ENCODE results near the gene GOLGA8Q.
"Not testable (repeated sequence)": the region's sequence is repeated elsewhere in the genome, so short reads cannot be mapped to it uniquely, and the experiment has no call there.

Gene GOLGA8Q

DNA sequence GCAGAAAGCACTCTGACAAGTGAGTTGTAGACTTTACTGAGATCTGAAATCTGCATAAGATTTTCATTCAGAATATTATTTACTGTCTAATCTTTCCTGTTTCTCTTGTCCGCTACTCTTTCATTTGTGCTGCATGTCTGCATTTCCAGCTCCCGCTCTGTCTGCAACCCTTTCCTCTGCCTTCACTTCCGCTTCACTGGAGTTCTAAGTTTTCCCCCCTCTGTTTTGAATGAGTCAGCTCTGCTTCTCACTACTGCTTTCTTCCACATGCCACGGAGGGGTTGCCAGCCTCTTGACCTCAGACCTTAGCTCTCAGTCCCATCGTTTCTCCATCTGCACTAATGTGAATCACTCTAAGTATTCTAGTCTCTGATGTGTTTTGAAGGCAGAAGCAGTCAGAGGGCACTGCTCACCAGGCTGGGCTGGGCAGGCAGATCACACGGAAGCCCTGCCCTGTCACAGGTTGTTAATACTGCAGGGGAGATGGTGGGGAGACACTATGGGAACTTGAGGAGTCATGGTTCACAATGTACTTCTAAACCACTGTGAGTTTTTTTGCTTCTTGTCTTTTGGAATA is 27.6 kb downstream of the GOLGA8Q start:
- H2AFZ ChIP-seq; H3K9me3 ChIP-seq (ENCODE audit: control insufficient read depth, low read length); H3K4me3 ChIP-seq (ENCODE audit: low read depth, low read length); H3K27me3 ChIP-seq (ENCODE audit: control insufficient read depth, insufficient read depth, low read length); H3K4me1 ChIP-seq; H3K27ac ChIP-seq; H3K9ac ChIP-seq; H3K79me2 ChIP-seq; H3K36me3 ChIP-seq (ENCODE audit: control insufficient read depth, insufficient read depth, low read length); H3K4me2 ChIP-seq (ENCODE audit: low read length): not testable (repeated sequence)

DNA sequence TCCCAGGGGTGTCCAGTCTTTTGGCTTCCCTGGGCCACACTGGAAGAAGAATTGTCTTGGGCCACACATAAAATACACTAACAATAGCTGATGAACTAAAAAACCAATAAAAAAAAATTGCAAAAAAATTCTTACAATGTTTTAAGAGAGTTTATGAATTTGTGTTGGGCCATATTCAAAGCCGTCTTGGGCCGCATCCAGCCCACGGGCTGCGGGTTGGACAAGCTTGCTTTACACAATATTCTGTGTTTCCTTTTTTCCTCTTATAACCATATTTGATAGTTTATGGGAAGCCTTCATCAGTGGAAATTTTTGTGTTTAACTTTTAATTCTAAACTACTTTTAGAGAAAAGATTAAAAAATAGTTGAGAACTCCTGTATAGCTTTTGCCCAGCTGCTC is 28.9 kb downstream of the GOLGA8Q start:
- not testable (repeated sequence) for H3K4me1 ChIP-seq; H3K4me3 ChIP-seq (ENCODE audit: low read depth, low read length); H3K4me2 ChIP-seq (ENCODE audit: low read length); H3K9ac ChIP-seq; H3K9me3 ChIP-seq (ENCODE audit: control insufficient read depth, low read length); H3K36me3 ChIP-seq (ENCODE audit: control insufficient read depth, insufficient read depth, low read length); H3K27me3 ChIP-seq (ENCODE audit: control insufficient read depth, insufficient read depth, low read length); H3K27ac ChIP-seq; H3K79me2 ChIP-seq; H2AFZ ChIP-seq

DNA sequence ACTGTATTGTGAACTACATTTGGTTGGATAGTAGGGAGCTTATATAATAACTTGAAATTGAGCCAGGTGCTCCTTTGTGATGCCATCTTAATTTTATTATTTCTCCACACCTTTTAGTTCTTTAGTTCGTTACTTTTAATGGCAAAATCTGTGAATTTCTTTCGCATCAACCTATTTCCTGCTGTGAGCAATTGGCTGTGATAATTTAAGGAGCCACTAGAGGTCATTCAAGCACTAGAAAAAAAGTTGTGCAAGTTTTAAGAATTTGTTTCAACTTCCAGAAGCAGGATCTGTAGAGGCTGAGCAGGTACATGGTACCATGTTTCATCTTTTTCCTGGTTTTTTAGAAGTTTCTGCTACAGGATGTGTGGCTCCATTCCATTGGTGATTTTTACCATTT is 47.1 kb downstream of the GOLGA8Q start:
- not testable (repeated sequence) for H3K27ac ChIP-seq; H3K4me2 ChIP-seq (ENCODE audit: low read length); H3K79me2 ChIP-seq; H3K36me3 ChIP-seq (ENCODE audit: control insufficient read depth, insufficient read depth, low read length); H3K4me1 ChIP-seq; H3K27me3 ChIP-seq (ENCODE audit: control insufficient read depth, insufficient read depth, low read length); H3K9me3 ChIP-seq (ENCODE audit: control insufficient read depth, low read length); H3K9ac ChIP-seq; H2AFZ ChIP-seq; H3K4me3 ChIP-seq (ENCODE audit: low read depth, low read length)

DNA sequence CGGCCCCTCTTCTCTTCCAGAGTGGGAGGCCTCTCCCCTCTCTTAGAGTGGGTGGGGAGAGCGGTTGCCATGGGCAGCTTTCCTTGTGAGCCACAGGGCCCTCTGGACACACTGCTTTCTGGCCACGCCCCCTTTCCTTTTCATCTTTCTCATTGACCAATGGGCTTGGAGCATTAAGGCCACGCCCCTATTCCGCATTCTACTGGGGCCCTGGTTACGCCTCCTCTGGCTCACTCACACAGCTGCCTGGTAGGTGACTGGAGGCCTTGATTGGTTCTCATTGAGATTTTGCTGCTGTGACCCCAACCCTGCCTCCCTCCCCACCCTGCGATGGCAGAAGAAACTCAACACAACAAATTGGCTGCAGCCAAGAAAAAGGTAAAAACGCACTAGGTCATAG is 51.9 kb downstream of the GOLGA8Q start, which contains the start of gene GOLGA8H:
Gene GOLGA8H, plus strand, starts transcription at position 233 of the 400 bp plus-strand sequence. Its CDS starts 98 bp downstream, at position 331.
- H3K9me3 ChIP-seq (ENCODE audit: control insufficient read depth, low read length); H3K9ac ChIP-seq; H3K79me2 ChIP-seq; H3K27ac ChIP-seq; H3K4me2 ChIP-seq (ENCODE audit: low read length); H3K27me3 ChIP-seq (ENCODE audit: control insufficient read depth, insufficient read depth, low read length); H3K36me3 ChIP-seq (ENCODE audit: control insufficient read depth, insufficient read depth, low read length); H3K4me1 ChIP-seq; H3K4me3 ChIP-seq (ENCODE audit: low read depth, low read length); H2AFZ ChIP-seq: not testable (repeated sequence)

Measured in parathyroid adenoma (tissue), 2 donors.